ENCODE results near the gene STK17A. TPM values are rescaled to one million over a fixed set of nuclear protein-coding genes. Genes with fewer than 3 reads are reported as not detected.

The STK17A gene
- total and polyA plus RNA-seq, 2 of the 8 experiments (the other 6 are each of a cell fraction or from before 2014, with no cell fraction given), result 2.2 to 12.2 TPM

DNA sequence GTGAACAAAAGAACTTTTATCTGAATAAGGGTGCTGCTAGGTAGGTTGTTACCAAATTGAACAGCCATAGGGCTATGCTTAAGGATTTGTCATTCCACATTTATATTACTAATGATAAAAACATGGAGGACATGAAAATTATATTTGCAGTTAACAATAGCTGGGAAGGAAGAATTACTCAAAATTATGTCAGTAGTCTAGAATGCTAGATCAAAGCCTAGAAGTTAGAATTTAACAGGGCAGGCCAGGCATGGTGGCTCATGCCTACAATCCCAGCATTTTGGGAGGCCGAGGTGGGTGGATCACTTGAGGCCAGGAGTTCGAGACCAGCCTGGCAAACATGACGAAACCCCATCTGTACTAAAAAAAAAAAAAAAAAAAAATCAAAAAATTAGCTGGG lies 9.4 kb downstream of the STK17A start:
- Histone ChIP-seq H3K9me3 (ENCODE audit: insufficient read depth in 2 of 2, low read depth in 1 of 2, low read length in 1 of 2) (no peaks in the 10 kb centered on the region), H2AFZ (ENCODE audit: low read length) (no peak overlapping the region), H3K23me2 (ENCODE audit: low read depth, low read length) (no peaks in the 10 kb centered on the region), H3K56ac (replicated peaks; ENCODE audit: insufficient read length, low read depth, low read length) (no peak overlapping the region), H3K23ac (ENCODE audit: insufficient read length) (no peak overlapping the region), H4K91ac (replicated peaks; ENCODE audit: insufficient read length, low read length) (no peak overlapping the region), H2BK5ac (ENCODE audit: low read depth, low read length) (no peak overlapping the region), H4K8ac (ENCODE audit: extremely low read depth, insufficient read depth, low read length) (no peak overlapping the region), H3K27ac (ENCODE audit: low read depth, low read length) (no peak overlapping the region), H2BK120ac (replicated peaks; ENCODE audit: low read depth, low read length) (no peak overlapping the region), H3K4me1 (replicated peaks in 1 of 4; ENCODE audit: control insufficient read depth in 3 of 4, insufficient read depth in 4 of 4, low read length in 3 of 4) (peaks cover 0 to 3% (median under 1%) of the 10 kb centered on the region in 4 experiments; a peak in 2 of 7 replicates), H3K79me1 (ENCODE audit: low read depth, low read length) (peaks cover 2% of the 10 kb centered on the region; the same call in 1 of the 2 replicates), H2BK20ac (ENCODE audit: low read length) (no peak overlapping the region), H3K18ac (ENCODE audit: extremely low read depth, low read length) (no peak overlapping the region), H3K14ac (ENCODE audit: insufficient read length) (no peak overlapping the region), H3K27me3 (replicated peaks in 1 of 4; ENCODE audit: control insufficient read depth in 3 of 4, extremely low read depth in 1 of 4, insufficient read depth in 3 of 4, low read length in 3 of 4) (no peaks in the 10 kb centered on the region), H2BK15ac (ENCODE audit: low read length) (no peak overlapping the region), H3K9ac (replicated peaks in 1 of 4; ENCODE audit: extremely low read depth in 1 of 4, low read depth in 3 of 4, low read length in 3 of 4) (no peak overlapping the region), H3K79me2 (ENCODE audit: control insufficient read depth in 1 of 2, insufficient read depth in 2 of 2, low read length in 2 of 2) (peaks cover 0 to 54% of the 10 kb centered on the region in 2 experiments; a peak in 2 of 4 replicates), H4K20me1 (replicated peaks in 1 of 2; ENCODE audit: control insufficient read depth in 1 of 2, insufficient read depth in 2 of 2, low read length in 2 of 2) (peaks cover 2 to 3% of the 10 kb centered on the region in 2 experiments), H4K5ac (ENCODE audit: insufficient read length, low read depth, low read length) (no peak overlapping the region), H3K4me2 (ENCODE audit: insufficient read depth in 1 of 2, low read depth in 2 of 2, low read length in 2 of 2) (no peak overlapping the region), H3K4me3 (ENCODE audit: extremely low read depth in 1 of 4, insufficient read depth in 2 of 4, low read depth in 3 of 4, low read length in 4 of 4) (no peak overlapping the region), H3K4ac (replicated peaks; ENCODE audit: insufficient read length, low read depth, low read length) (no peak overlapping the region), H3K36me3 (ENCODE audit: control insufficient read depth in 2 of 4, insufficient read depth in 4 of 4, low read length in 3 of 4) (0 out of 8 replicates have a peak, but pooled peaks cover 0 to 4% (median 0%) of the 10 kb centered on the region in 4 experiments), H2BK12ac (ENCODE audit: low read depth, low read length) (no peak overlapping the region), H2AK5ac (ENCODE audit: low read depth, low read length) (no peak overlapping the region)
- DNase-seq (ENCODE audit: low read depth in 1 of 2, low spot score in 2 of 2), result no peak
- CTCF ChIA-PET (ENCODE audit: partially characterized antibody), result no interaction called here
- 96% methylated on average over 3 of the region's 3 CpGs; no CpG with 5 or more reads in 1 of the 2 experiments for WGBS, 2 experiments (ENCODE audit: extremely low coverage in 1 of 2, insufficient coverage in 1 of 2, insufficient read length in 1 of 2, insufficient replicate concordance in 2 of 2, low coverage in 1 of 2, low lambda C conversion rate in 2 of 2, missing lambda C conversion rate in 1 of 2)
- no peak for FAIRE-seq
- POLR2A ChIA-PET (ENCODE audit: partially characterized antibody), result interaction anchor here (0.6 to 0.7 kb wide), 2 partner anchors 10 to 129 kb away, joined by 3 read pairs; partner anchors contain the start of gene STK17A
- TF ChIP-seq SP2 (IDR thresholded peaks at IDR 0.05; ENCODE audit: low read length), result no peak
- TF ChIP-seq FOSL1 (IDR thresholded peaks at IDR 0.05; ENCODE audit: insufficient read depth, low read depth, low read length), result no peak
- TF ChIP-seq POU5F1 (IDR thresholded peaks at IDR 0.05; ENCODE audit: low read depth, low read length), result no peak
- no peak for TF ChIP-seq CBX5 (IDR thresholded peaks at IDR 0.05; ENCODE audit: low read depth, low read length)
